HG02798 (cell line): ENCODE measurements around the gene DCST1.

Experiments
- ATAC-seq: cut with Tn5 transposase; IDR thresholded peaks from one replicate; pipeline ENCODE4 v1.9.1; 2021; ENCODE audit warnings: mild to moderate bottlenecking; ENCODE audit not compliant: unreplicated experiment, poor library complexity

The DCST1 gene

GRCh38 chr1:155000726-155001424 is 32.7 kb upstream of the DCST1 start:
- peak; percentile 50 for ATAC-seq

DNA sequence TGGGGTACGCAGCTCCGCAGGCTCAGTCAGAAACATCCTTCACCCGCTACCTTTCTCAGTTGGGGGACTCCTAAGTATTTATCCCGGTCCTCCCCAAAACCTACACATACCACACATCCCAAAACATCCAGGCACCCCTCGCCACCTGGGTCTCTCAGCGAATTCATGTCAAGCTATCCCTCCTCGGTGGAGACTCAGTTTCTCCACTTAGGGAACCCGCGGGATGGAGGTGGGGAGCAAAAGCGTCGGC is 32.3 kb upstream of the DCST1 start:
- no peak for ATAC-seq

DNA sequence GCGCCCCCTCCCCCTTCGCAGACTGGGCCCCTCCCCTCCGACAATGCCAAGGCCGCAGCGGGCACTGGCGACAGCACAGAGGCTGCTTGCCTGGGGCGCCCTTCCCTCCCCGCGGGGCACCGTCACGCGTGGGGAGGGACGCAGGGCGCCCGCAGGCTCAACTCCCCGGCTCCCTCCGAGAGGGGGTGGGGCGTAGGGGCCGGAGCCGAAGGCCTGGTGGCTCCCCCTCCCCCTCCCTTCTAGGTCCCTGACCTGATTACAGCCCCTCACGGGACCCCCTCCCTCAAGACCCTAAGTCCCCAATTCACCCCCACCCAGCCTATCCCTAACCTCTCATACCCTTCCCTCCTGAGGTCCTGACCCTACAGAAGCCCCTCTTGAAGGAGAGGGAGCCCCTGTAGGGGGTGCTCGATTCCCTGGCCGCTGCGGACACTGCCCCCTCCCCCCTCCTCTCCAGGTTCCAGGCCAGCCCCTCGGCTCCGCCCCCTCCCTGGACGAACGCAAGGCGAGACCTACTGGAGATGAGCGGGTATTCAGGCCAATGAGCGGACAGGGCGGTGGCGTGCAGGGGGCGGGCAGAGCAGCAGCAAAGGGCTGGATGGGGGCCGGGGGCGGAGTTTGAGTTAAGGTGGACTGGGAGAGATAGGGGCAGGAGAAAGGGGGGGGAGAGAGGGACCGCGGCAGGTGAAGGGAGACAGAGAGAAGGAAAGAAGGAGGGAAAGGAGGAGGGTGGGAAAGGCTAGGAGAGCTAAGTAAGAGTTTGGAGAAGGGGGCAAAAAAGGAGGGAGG is 31.8 kb upstream of the DCST1 start:
- ATAC-seq: peak; percentile 72

DNA sequence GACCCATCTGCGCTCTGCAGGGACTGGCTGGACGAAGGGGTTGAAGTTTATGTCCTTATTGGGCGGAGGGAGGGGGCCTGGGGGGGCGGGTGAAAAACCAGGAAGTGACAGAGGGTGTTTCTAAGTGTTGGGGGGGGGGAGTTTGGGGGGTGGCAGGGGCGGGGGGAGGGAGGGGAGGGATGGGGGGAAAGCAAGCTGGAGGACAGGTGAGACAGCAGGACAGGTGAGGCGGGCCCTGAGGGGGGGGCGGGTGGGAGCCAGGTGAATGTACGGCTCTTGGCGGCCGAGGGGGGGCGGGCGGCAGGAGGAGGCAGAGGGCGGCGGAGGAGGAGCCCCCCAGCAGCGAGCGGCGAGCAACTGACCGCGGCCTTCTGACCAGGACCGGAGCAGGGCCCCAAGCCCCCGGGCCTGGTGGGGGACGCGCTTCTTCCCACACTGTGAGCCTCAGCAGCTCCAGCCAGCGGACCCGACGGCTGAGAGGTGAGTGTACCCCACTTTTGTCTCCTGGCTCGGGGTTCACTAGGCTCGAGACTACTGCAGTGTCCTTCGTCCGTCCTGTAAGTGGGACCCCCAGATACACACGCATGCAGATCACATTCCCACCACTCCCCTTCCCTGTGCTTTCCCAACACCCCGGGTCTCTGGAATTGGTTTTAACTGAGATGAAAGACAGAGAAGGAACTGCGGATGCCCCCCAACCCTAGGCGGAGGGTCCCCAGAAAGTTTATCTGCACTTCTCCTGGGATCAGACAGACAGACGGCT is 31.0 kb upstream of the DCST1 start, which contains the start of gene ZBTB7B:
Gene ZBTB7B, plus strand, starts transcription at position 339 of the 763 bp plus-strand sequence. CDS start 11,859 bp downstream, outside the sequence.
- peak; percentile 1 for ATAC-seq

- ATAC-seq: no peak
Observed at GRCh38 chr1:155003227-155003765, 30.3 kb upstream of the DCST1 start.

DNA sequence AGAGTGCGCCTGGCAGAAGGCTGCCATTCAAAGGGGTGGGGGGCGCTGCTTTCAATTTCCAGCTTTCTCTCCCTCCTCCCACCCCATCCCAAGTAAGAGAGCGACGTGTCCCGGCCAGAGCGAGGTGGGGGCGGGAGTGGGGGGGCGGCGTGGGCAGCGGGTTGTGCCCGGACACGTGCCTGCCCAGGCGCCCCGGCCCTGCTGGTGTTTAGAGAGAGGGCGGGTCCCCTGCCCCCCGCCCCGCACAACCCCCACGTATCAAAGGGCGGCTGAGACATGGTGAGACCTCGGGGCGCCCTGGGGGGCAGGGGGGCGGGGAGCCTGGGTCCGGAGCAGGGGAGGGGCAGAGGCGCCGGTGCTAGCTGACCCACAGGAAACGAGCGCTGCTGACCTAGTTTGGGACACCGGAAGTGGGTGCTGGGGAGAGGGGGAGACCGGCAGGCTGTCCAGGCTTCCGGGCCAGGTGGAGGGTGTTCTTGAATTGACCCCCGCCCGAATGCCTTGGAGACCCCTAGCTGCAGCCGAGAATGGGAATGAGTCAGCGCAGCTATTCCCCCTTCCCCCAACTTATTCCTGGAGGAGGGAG is 29.8 kb upstream of the DCST1 start:
- ATAC-seq: no peak

DNA sequence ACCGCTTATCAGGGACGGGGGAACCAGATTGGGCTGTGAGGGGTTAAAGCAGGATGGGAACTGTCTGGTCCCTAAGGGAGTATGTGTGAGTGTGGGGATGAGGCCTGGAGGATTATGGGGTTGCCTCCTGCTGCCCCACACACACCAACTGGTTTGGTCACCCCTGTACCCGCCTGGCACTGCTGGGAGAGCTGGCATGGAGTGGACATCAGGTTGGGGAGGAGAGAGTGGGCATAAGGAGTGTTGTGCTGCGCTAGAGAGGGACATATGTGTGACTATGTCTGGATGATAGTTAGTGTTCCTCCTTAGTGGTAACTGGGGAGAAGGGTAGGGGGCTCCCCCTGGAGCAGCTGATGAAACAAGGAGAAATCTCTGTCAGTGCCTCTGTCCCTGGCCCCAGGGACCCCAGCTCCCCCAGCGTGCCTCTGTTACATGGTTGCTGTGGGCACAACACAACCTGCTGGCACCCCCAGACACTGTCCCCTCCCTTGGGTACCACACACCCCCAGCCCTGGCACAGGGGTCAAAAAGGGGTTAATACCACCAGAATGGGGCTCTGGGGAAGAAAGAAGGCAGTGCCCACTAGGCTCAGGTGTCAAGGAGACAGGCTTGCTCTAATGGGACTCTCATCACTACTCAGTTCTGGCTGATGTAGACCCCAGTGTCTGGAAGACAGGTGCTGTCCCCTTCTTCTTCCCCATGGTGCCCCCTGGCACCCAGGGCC is 29.1 kb upstream of the DCST1 start:
- no peak for ATAC-seq

DNA sequence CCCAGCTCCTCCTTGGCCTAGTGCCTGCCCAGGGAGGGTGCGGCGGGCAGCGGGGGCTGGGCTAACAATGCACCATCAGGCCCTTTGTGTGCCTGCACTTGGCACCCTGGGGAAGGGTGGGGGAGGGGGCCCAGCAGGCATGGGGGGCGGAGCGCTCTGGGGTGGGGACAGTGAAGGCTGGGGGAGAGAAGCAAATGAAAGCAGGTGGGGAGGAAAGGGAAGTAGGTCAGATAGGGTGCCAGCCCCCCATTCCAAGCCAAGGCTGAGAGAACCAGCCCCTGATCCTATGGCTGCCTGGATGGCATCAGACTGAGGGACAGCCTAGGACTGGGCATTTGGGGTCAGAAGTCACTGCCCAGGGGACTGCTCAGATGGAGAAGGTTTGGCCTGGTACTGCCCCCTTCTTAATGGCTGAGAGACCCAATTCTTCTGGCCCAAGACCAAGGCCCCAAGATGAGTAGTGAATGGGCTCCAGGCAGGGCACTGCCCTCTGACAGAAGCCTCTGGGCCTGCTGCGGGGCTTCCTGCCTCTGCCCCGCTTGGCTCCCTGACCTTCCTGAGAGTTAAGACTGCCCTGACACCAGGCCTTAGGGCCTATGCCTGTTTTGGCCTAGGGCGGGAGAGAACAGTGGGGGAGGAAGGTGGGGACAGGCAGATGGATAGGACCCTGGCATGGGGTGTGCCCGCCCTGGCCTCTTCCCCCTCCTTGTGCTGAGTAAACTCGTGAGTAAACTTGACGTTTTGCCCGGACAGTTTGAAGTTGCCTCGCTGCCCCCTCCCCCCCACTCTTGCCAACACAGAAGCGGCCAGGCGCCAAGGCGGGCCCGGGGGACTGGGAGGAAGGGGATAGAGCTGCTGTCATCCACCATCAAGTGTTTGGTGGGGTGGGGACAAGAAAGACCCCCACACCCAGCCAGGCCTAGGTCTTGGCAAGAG is 28.3 kb upstream of the DCST1 start:
- no peak for ATAC-seq

GRCh38 chr1:155006601-155007101 is 27.0 kb upstream of the DCST1 start:
- ATAC-seq: no peak

- ATAC-seq: no peak
Observed at GRCh38 chr1:155007251-155007828, 26.3 kb upstream of the DCST1 start.

- ATAC-seq: no peak
Observed at GRCh38 chr1:155008015-155008941, 25.3 kb upstream of the DCST1 start.

DNA sequence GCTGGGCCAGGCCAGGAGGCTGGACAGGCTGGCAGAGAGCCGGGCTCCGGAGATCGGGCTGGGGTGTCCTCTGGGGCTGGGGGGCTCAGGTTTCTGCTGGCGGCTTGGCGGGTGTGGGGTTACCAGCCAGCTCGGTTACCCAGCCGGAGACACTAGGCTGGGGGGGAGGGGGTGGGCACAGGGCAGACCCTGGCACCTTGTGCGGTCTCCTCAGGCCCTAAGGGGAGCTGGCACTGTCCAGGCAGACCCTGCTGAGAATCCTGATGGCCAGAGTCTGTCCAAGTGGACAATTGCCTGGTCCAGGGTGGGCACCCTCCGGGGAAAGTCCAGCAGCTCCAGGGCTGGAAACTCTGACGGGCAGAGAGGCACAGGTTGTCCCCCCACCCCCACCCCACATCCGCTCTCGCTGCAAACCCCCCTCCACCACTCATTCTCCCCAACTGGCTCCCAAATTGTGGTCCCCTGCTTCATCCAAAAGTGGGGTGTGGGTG is 24.4 kb upstream of the DCST1 start:
- no peak for ATAC-seq

GRCh38 chr1:155009742-155010141 is 23.9 kb upstream of the DCST1 start:
- no peak for ATAC-seq

- no peak for ATAC-seq
Observed at GRCh38 chr1:155010211-155010918, 23.3 kb upstream of the DCST1 start.

DNA sequence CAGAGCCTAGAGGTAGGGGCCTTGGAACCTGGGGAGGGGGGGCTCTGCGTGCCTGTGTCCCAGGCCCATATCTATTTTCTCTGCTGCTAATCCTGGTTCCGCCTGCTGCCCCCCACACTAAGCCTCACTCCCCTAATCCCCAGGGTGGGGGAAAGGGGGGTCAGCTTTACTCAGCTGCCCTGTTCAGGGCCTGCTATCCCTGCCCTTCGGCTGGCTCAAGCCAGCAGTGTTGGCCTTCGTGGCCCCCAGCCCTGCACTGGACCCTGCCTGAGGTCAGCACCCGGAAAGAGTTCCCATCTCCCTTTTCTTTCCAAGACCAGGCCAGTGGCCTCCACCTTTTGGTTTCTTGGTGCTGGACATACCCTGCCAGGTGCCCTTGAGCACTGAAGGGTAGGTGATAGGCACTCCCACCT is 22.6 kb upstream of the DCST1 start:
- ATAC-seq: no peak

GRCh38 chr1:155011437-155012025 is 22.1 kb upstream of the DCST1 start:
- ATAC-seq: no peak
